Gastrocnemius medialis (tissue), 4 donors: Measurements from ENCODE around the gene FAM98B. TPM values are rescaled to one million over a fixed set of nuclear protein-coding genes. Genes with fewer than 3 reads are reported as not detected.

ENCODE experiments used
- ATAC-seq, 2 donors: fragments of 150-250 bp; one replicate each; pipeline ENCODE4 v1.9.1; 2016
- DNase-seq, 2 donors: peaks; one replicate each; pipeline ENCODE4 v3.0.0-alpha.2; 2019
- H3K27ac ChIP-seq, 4 donors: fragments of 200-600 bp; sonication (generic); 1 replicate in 1 of 4; 2 replicates in 3 of 4; pipeline ENCODE4 v1.5.1; 2016 to 2018; ENCODE audit warnings: mild to moderate bottlenecking in 2 of 4, moderate library complexity in 1 of 4
- H3K27me3 ChIP-seq, 3 donors: fragments of 200-600 bp; sonication (generic) in 2 of 3; 1 replicate in 1 of 3; 2 replicates in 2 of 3; pipeline versions ENCODE4 v1.5.1 to v1.6.0; 2016 to 2019; ENCODE audit warnings: mild to moderate bottlenecking in 1 of 3, moderate library complexity in 1 of 3
- H3K36me3 ChIP-seq, 2 donors: fragments of 200-600 bp; sonication (generic) in 1 of 2; one replicate each; pipeline ENCODE4 v1.5.1; 2017 to 2018
- H3K4me1 ChIP-seq, 2 donors: fragments of 200-600 bp; sonication (generic) in 1 of 2; one replicate each; pipeline ENCODE4 v1.5.1; 2016 to 2017; ENCODE audit warnings: mild to moderate bottlenecking in 2 of 2
- H3K4me3 ChIP-seq, 4 donors: fragments of 200-600 bp; sonication (generic) in 3 of 4; 1 replicate in 1 of 4; 2 replicates in 3 of 4; pipeline ENCODE4 v1.5.1; 2016 to 2019; ENCODE audit warnings: mild to moderate bottlenecking in 2 of 4
- H3K9me3 ChIP-seq, 3 donors: fragments of 200-600 bp; sonication (generic) in 2 of 3; 1 replicate in 1 of 3; 2 replicates in 2 of 3; pipeline ENCODE4 v1.5.1; 2016 to 2019
- CTCF ChIP-seq, 5 experiments: fragments of 450-650 bp in 3 of 5; fragments of 200-600 bp in 2 of 5; sonication (generic) in 2 of 5; IDR thresholded peaks in 4 of 5; conservative IDR thresholded peaks in 1 of 5; 1 replicate in 4 of 5; 2 replicates in 1 of 5; pipeline ENCODE4 v1.5.1; 2016 to 2019; ENCODE audit warnings: antibody characterized with exemption in 5 of 5, mild to moderate bottlenecking in 3 of 5, moderate library complexity in 3 of 5
- POLR2A ChIP-seq, 2 donors: fragments of 450-650 bp; IDR thresholded peaks; one replicate each; pipeline ENCODE4 v1.6.1; 2017; ENCODE audit warnings: antibody characterized with exemption in 2 of 2, mild to moderate bottlenecking in 2 of 2, moderate library complexity in 2 of 2
- in situ Hi-C, 4 donors: fragments of 200-750 bp; cut with MboI; loops; one replicate each; pipeline versions ENCODE4 v1.15.0 to v1.8.0; 2017; ENCODE audit warnings: low sequenced_read_pairs in 4 of 4
- intact Hi-C: fragments of 100-400 bp; cut with DNase I; formaldehyde crosslinking; loops from one replicate; pipeline ENCODE4 v1.15.1; 2023; ENCODE audit warnings: low total_unique reads
- total RNA-seq, 4 donors: library from RNA; depleted of rRNA; stranded (reverse); fragments of >200 nt; gene quantifications; one replicate each; pipeline versions ENCODE4 v1.1.0 to v1.2.3, GENCODE V29; 2016

Gene FAM98B
- 1 to 10 TPM; 3.9 to 8.6 (median 6.1) TPM for total RNA-seq

GRCh38 chr15:38453971-38454695, at the start of gene FAM98B:
FAM98B (plus strand) TSS chr15:38454127; CDS start chr15:38454162, 35 bp downstream.
- Histone ChIP-seq H3K36me3 (no peaks in the 10 kb centered on the region), H3K4me3 (peak within 1 kb of the TSS; percentile 89 to 96 (median 91)), H3K9me3 (no peaks in the 10 kb centered on the region), H3K4me1 (peaks cover 12 to 18% of the 10 kb centered on the region in 2 donors), H3K27ac (peak within 1 kb of the TSS; percentile 91 to 96 (median 91)), H3K27me3 (no peaks in the 10 kb centered on the region)
- TF ChIP-seq CTCF (IDR thresholded peaks at IDR 0.05 in 4 of 5, conservative IDR thresholded peaks at IDR 0.05 in 1 of 5) (peak in 3 of 5 experiments; percentile 17 to 48 (median 32)), POLR2A (IDR thresholded peaks at IDR 0.05) (peak in 1 of 2 donors; percentile 47)
- peak; percentile 73 to 84 for DNase-seq
- in situ Hi-C loops (no loop called here), intact Hi-C loops (loop anchor here (5.0 kb wide), 2 partner anchors 202 to 1928 kb away; partner anchors contain the start of genes KNSTRN and SPRED1)
- ATAC-seq = peak; percentile 94 to 96

- intact Hi-C loops (no loop called here), in situ Hi-C loops (no loop called here)
- ATAC-seq (no peak), DNase-seq (no peak)
- H3K4me1 ChIP-seq = no peaks in the 10 kb centered on the region
- H3K36me3 ChIP-seq = no peaks in the 10 kb centered on the region
- no peak for TF ChIP-seq POLR2A (IDR thresholded peaks at IDR 0.05)
- TF ChIP-seq CTCF (IDR thresholded peaks at IDR 0.05 in 4 of 5, conservative IDR thresholded peaks at IDR 0.05 in 1 of 5) = no peak
- H3K27me3 ChIP-seq = no peaks in the 10 kb centered on the region
- H3K27ac ChIP-seq = no peak overlapping the region
- H3K4me3 ChIP-seq = no peak overlapping the region
- H3K9me3 ChIP-seq = no peaks in the 10 kb centered on the region
These were observed 47.5 kb upstream of the FAM98B start for GRCh38 chr15:38406436-38406835.

- Histone ChIP-seq H3K27me3 (no peaks in the 10 kb centered on the region), H3K27ac (no peak overlapping the region), H3K4me1 (no peaks in the 10 kb centered on the region), H3K4me3 (no peak overlapping the region), H3K36me3 (no peaks in the 10 kb centered on the region), H3K9me3 (no peaks in the 10 kb centered on the region)
- DNase-seq (no peak), ATAC-seq (no peak)
- in situ Hi-C loops (no loop called here), intact Hi-C loops (no loop called here)
- TF ChIP-seq POLR2A (IDR thresholded peaks at IDR 0.05) = no peak
- no peak for TF ChIP-seq CTCF (IDR thresholded peaks at IDR 0.05 in 4 of 5, conservative IDR thresholded peaks at IDR 0.05 in 1 of 5)
These were observed 45.4 kb upstream of the FAM98B start for GRCh38 chr15:38408576-38408975.

GRCh38 chr15:38411902-38412301, 42.0 kb upstream of the FAM98B start:
- no peak overlapping the region for H3K27ac ChIP-seq
- no peak for DNase-seq
- H3K36me3 ChIP-seq = no peaks in the 10 kb centered on the region
- no peaks in the 10 kb centered on the region for H3K9me3 ChIP-seq
- ATAC-seq = no peak
- intact Hi-C loops (no loop called here), in situ Hi-C loops (loop anchor here in 2 of 4 donors (10.0 kb wide), 2 partner anchors 407 to 417 kb away; no protein-coding TSS in a partner anchor)
- no peaks in the 10 kb centered on the region for H3K27me3 ChIP-seq
- no peaks in the 10 kb centered on the region for H3K4me1 ChIP-seq
- H3K4me3 ChIP-seq = no peak overlapping the region
- no peak for TF ChIP-seq CTCF (IDR thresholded peaks at IDR 0.05 in 4 of 5, conservative IDR thresholded peaks at IDR 0.05 in 1 of 5)
- no peak for TF ChIP-seq POLR2A (IDR thresholded peaks at IDR 0.05)
